DND-41 (cell line): Measurements from ENCODE around the gene NOTCH2.

Experiments
- CTCF ChIP-seq: IDR thresholded peaks from 2 replicates; pipeline ENCODE4 v1.5.1; 2012; ENCODE audit warnings: borderline replicate concordance, low read length, moderate library complexity, mild to moderate bottlenecking; ENCODE audit not compliant: poor library complexity, severe bottlenecking; ENCODE audit errors: extremely low read depth
- EZH2 ChIP-seq: IDR thresholded peaks from 3 replicates; pipeline ENCODE4 v1.6.1; 2012; ENCODE audit warnings: borderline replicate concordance, low read depth, mild to moderate bottlenecking, moderate library complexity, low read length, inconsistent platforms; ENCODE audit not compliant: severe bottlenecking

- TF ChIP-seq CTCF = no peak
- TF ChIP-seq EZH2 = no peak
Measured at GRCh38 chr1:119871881-119872280, 197.6 kb downstream of the NOTCH2 start.
